K562 (cell line): Measurements from ENCODE around the gene MAST1. TPM values are rescaled to one million over a fixed set of nuclear protein-coding genes. Genes with fewer than 3 reads are reported as not detected.

Source experiments
- ADNP ChIP-seq: fragments of 200-800 bp; sonication (Bioruptor generic); IDR thresholded peaks from 2 replicates; pipeline ENCODE4 v1.6.1; 2016; ENCODE audit warnings: missing genetic modification characterization, missing compliant biosample characterization
- BDP1 ChIP-seq: IDR thresholded peaks from 3 replicates; pipeline ENCODE4 v1.6.1; 2011; ENCODE audit not compliant: insufficient read length, insufficient read depth
- DACH1 ChIP-seq: fragments of 450-650 bp; IDR thresholded peaks from 2 replicates; pipeline ENCODE4 v1.6.1; 2018; ENCODE audit not compliant: partially characterized antibody
- ELK3 ChIP-seq: fragments of 450-650 bp; formaldehyde crosslinking; IDR thresholded peaks from 2 replicates; pipeline ENCODE4 v1.4.0; 2020; ENCODE audit warnings: mild to moderate bottlenecking
- EP300 ChIP-seq: IDR thresholded peaks from 2 replicates; pipeline ENCODE4 v1.6.1; 2012; ENCODE audit warnings: low read length, improper control_type of control experiment
- FOXA3 ChIP-seq, 2 experiments: fragments of 450-650 bp in 1 of 2; sonication (generic) in 1 of 2; formaldehyde crosslinking; IDR thresholded peaks in 1 of 2; conservative IDR thresholded peaks in 1 of 2; 2 replicates each; pipeline versions ENCODE4 v1.4.0 to v1.8.0; 2020 to 2022; ENCODE audit warnings: mild to moderate bottlenecking in 2 of 2, missing genetic modification reagents in 1 of 2
- HMGXB4 ChIP-seq: sonication (generic); formaldehyde crosslinking; IDR thresholded peaks from 2 replicates; pipeline ENCODE4 v1.8.1; 2023; ENCODE audit warnings: mild to moderate bottlenecking, missing genetic modification reagents
- IRF2 ChIP-seq: sonication (generic); formaldehyde crosslinking; IDR thresholded peaks from 2 replicates; pipeline ENCODE4 v1.8.1; 2022; ENCODE audit warnings: mild to moderate bottlenecking, missing genetic modification reagents
- LCOR ChIP-seq: sonication (generic); formaldehyde crosslinking; IDR thresholded peaks from 2 replicates; pipeline ENCODE4 v1.8.0; 2022; ENCODE audit warnings: mild to moderate bottlenecking, missing genetic modification reagents
- MLX ChIP-seq, 2 experiments: fragments of 450-650 bp in 1 of 2; sonication (generic) in 1 of 2; formaldehyde crosslinking; conservative IDR thresholded peaks; 2 replicates each; pipeline versions ENCODE4 v1.4.0 to v1.8.1; 2020 to 2022; ENCODE audit warnings: mild to moderate bottlenecking in 1 of 2, missing genetic modification reagents in 1 of 2
- RBM14 ChIP-seq: fragments of 200-400 bp; formaldehyde crosslinking; IDR thresholded peaks from 2 replicates; pipeline ENCODE4 v1.6.1; 2018; ENCODE audit warnings: low read depth, mild to moderate bottlenecking, low read length, moderate library complexity, borderline replicate concordance; ENCODE audit not compliant: insufficient read depth
- THRA ChIP-seq: fragments of 450-650 bp; IDR thresholded peaks from 2 replicates; pipeline ENCODE4 v1.6.1; 2017; ENCODE audit warnings: mild to moderate bottlenecking, moderate library complexity
- ZBTB9 ChIP-seq: fragments of 450-650 bp; formaldehyde crosslinking; IDR thresholded peaks from 2 replicates; pipeline ENCODE4 v1.4.0; 2020; ENCODE audit warnings: mild to moderate bottlenecking, moderate library complexity
- ZFP30 ChIP-seq: fragments of 250-450 bp; sonication (Bioruptor Pico); IDR thresholded peaks from 2 replicates; pipeline ENCODE4 v1.8.0; 2022; ENCODE audit warnings: moderate library complexity, mild to moderate bottlenecking, inconsistent platforms, borderline replicate concordance
- ZNF311 ChIP-seq: fragments of 250-450 bp; sonication (Bioruptor Pico); IDR thresholded peaks from 2 replicates; pipeline ENCODE4 v1.4.0; 2020; ENCODE audit warnings: mild to moderate bottlenecking, moderate library complexity
- ZNF354B ChIP-seq: fragments of 250-450 bp; sonication (Bioruptor Pico); IDR thresholded peaks from 2 replicates; pipeline ENCODE4 v1.4.0; 2020
- ZNF707 ChIP-seq: fragments of 250-450 bp; sonication (Bioruptor Pico); conservative IDR thresholded peaks from 2 replicates; pipeline ENCODE4 v1.8.0; 2022; ENCODE audit warnings: inconsistent platforms, mild to moderate bottlenecking, moderate library complexity
- polyA plus RNA-seq, 8 experiments: library from polyadenylated mRNA; depleted of rRNA in 4 of 8; stranded (reverse) in 5 of 8; unstranded in 3 of 8; fragments of >200 nt; fragmentation: Nextera tagmentation in 2 of 8; fragmentation: Illumina TruSeq in 1 of 8; extraction: Ambion mirVana in 2 of 8; extraction: Trizol in 1 of 8; gene quantifications; 2 replicates each; pipeline versions ENCODE4 v1.2.1 to v1.2.3, GENCODE V29; 2011 to 2014; ENCODE audit warnings: inconsistent platforms in 1 of 8, missing spikeins in 1 of 8
- total RNA-seq, 7 experiments: library from RNA; depleted of rRNA in 6 of 7; stranded (reverse); fragments of >200 nt in 6 of 7; fragmentation: Illumina TruSeq in 2 of 7; extraction: Trizol in 2 of 7; gene quantifications; 2 replicates each; pipeline versions ENCODE4 v1.2.1 to v1.2.3, GENCODE V29; 2011 to 2021; ENCODE audit warnings: low replicate concordance in 1 of 7

Gene MAST1
- total and polyA plus RNA-seq, 9 of the 15 experiments (the other 6 are each of a cell fraction or from before 2014, with no cell fraction given): 0.48 to 10.3 (median 3.9) TPM

GRCh38 chr19:12792051-12792852 is 46.1 kb upstream of the MAST1 start (continued):
- TF ChIP-seq ELK3 (CRISPR knock-in tag) (no peak), ZNF707 (no peak), DACH1 (peak; percentile 65), LCOR (CRISPR knock-in tag) (no peak; the same call in 1 of the 2 replicates), MLX (CRISPR knock-in tag; conservative IDR thresholded peaks at IDR 0.05) (no peak), HMGXB4 (no peak), ZBTB9 (0 out of 2 replicates have a peak, but pooled peaks have one; percentile 36), FOXA3 (CRISPR knock-in tag; conservative IDR thresholded peaks at IDR 0.05 in 1 of 2, IDR thresholded peaks at IDR 0.05 in 1 of 2) (no peak), RBM14 (peak; percentile 82; the same call in 1 of the 2 replicates), BDP1 (no peak), THRA (no peak), IRF2 (CRISPR knock-in tag) (no peak), ZNF354B (no peak), ZFP30 (CRISPR knock-in tag) (no peak), ZNF311 (CRISPR knock-in tag) (no peak), EP300 (no peak), ADNP (tag) (no peak)
